ENCODE data around the gene SOHLH1.

SOHLH1 gene

DNA sequence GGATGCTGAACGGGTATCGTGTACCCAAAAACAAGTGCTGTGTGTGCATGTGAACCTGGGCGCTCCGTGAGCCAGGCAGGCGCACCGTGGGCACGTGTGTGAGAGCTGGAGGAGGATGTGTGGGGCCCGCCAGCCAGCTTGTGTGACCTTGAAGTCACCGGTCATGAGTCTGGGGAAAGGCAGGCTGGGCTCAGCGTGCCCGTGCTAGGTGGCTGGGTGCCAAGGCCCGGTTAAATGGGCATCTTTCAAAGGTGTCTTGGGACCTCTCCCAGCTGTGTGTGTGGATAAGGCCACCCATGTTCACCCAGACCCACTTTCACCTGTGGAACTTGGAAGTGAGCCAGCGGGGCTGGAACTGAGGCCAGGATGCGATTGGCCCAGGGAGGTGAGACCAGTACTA, 6.1 kb upstream of the SOHLH1 start:
- DNase-seq (ENCODE audit: low read depth, low spot score), result no peak
- H3K27ac ChIP-seq, result no peak overlapping the region

DNA sequence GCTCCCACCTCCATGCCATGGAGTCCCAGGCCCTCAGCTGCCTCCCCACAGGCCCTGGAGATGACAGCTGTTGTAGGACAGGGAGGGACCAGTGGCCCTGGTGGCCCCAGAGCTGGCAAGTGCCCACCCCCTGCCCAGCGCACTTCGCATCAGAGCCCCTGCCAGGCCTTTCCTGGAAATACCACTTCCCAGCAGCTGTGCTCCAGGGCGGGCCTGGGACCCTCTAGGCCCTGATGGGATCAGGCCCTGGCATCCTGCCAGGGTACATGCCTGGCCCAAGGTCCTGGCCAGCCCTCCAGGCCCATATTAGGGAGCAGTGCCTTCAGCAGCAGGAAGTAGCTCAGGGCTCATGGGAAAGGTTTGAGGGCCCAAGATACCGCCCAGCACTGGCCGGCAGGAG, 5.2 kb upstream of the SOHLH1 start:
- no peak overlapping the region for H3K27ac ChIP-seq
- no peak for DNase-seq (ENCODE audit: low read depth, low spot score)

DNA sequence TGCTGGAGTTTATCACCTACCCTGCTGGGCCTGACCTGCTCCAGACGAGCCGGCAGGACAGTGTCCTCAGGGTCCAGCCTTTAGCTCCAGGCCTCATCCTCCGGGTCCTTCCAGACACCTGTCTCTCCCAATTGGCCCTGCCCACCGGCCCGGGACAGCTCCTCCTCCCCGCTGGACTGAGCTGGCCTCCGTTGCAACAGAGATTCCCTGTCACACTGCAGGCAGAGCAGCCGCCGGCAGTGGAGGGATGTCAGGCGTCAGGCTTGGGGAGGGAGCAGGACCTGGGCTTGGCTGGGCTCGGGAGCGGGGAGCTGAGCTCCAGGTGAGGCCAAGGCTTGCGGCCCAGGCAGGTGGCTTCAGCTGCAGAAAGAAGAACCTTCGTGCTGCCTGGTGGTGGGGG, 4.4 kb upstream of the SOHLH1 start:
- no peak overlapping the region for H3K27ac ChIP-seq
- no peak for DNase-seq (ENCODE audit: low read depth, low spot score)

DNA sequence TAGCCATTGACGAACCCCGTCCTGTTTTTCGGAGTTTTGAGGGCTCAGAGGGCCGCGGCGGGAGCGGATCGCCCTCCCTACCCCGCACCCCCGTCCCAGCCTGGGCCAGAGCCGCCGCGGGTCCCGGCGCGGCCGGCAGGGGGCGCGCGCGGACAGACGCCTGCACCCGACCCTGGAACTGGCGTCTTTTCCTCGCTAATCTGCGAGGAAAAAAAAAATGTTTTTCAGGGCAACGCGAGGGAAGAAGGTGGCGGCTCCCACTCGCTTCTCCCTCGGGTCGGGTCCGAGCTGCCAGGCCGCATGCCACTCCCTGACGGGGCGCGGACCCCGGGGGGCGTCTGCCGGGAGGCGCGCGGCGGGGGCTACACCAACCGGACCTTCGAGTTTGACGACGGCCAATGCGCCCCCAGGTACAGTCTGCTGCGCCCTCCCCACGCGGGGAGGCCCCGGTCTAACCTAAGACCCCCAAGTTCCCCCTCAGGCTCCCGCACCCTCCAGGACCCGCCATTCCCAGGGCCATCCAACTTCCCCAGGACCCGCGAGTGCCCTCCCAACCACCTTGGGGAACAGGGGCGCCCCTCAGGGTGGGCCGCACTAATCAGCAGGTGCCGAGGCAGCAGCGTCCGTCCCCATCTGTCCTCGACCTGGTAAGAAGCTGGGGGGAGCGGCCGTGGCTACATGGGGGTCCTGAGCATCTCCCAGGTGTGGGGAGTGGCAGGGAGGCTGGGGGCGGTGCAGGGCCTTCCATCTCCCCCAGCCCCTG, 2.9 kb upstream of the SOHLH1 start, which contains the start of gene KCNT1:
Gene KCNT1, plus strand, starts transcription at position 227 of the 763 bp plus-strand sequence. Its CDS starts 74 bp downstream, at position 301.
- no peak within 1 kb of the TSS for H3K27ac ChIP-seq
- no peak for DNase-seq (ENCODE audit: low read depth, low spot score)

DNA sequence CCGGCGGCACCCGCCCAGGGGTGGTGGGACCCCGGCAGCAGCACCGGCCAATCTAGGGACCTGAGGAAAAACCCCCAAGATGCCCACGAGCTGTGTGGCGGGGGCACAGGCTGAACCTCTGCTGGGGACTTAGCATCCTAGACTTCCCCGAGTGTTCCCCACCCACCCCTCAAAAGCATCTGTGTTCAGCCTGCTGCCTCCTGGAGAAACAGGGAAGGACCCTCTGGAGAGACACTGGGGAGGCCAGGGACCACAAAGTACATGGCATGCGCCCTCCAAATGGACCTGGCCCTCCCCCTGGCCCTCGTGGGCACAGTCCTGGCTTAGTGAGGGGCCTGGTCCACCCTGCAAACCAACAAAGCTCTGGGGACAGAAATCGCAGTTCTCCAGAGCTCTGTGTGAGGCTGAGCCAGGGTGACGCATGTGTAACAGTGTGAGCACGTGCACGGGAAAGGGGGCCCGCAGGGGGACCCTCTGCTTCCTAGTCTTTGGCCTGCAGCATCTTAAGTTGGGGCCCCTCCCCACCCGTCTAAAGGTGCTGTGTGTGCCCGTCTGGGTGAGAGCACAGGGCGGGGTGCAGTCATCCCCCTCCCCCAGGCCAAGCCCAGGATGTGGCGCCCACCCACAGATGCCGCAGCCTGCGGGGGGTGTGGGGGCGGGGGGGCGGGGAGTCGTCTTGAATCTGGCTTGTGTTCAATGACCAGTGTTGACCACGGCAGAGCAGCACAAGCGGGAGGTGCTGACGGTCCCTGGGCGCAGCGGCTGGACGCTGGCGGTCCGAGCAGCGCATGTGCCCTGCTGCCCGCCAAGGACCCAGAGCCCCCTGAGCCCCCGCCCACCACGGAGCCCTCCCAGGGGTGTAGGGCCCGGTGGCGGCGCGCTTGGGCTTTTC, 2.0 kb upstream of the SOHLH1 start:
- no peak for DNase-seq (ENCODE audit: low read depth, low spot score)

DNA sequence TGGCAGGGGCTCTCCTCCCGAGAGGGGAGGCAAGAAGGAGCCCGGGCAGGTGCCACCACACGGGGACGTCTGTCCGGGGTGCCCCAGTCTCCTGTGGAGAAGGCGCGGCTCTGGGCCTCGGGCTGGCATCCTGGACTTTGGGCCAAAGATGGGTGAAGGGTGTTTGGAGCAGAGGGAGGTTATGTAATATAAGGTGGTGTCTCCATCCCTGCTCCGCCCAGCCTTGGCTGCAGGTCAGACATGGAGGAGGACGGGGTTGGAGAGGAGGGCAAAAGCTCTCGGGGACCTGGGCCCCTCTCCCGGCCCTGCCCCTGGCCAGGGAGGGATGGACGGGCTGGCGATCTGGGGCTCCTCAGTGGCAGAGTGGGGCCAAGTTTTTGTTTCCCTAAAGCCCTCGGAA, 1.2 kb upstream of the SOHLH1 start:
- DNase-seq (ENCODE audit: low read depth, low spot score), result no peak

More for the DNA sequence above, 2.0 kb upstream of the SOHLH1 start:
- no peak overlapping the region for H3K27ac ChIP-seq

DNA sequence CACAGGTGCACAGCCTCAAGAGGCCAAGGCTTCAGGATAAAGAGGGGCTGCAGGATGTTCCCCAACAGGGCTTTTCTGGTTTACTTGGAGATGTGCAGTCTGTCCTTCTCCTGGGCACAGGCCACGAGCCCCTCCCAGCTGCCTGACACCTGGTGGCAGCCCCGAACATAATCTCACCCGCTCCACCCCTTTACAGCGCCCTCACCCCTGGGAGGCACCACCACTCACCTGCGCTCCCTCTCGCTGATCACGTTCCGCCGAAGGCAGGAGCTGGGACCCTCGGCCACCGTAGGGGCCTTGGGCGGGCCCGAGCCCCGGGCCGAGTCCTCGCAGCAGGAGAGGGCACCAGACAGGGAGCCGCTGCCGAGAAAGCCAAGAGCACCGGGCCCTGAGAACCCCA, 514 bp downstream of the SOHLH1 start:
- no peak for DNase-seq (ENCODE audit: low read depth, low spot score)
- no peak overlapping the region for H3K27ac ChIP-seq

More for the DNA sequence above, 1.2 kb upstream of the SOHLH1 start:
- H3K27ac ChIP-seq, result no peak overlapping the region

DNA sequence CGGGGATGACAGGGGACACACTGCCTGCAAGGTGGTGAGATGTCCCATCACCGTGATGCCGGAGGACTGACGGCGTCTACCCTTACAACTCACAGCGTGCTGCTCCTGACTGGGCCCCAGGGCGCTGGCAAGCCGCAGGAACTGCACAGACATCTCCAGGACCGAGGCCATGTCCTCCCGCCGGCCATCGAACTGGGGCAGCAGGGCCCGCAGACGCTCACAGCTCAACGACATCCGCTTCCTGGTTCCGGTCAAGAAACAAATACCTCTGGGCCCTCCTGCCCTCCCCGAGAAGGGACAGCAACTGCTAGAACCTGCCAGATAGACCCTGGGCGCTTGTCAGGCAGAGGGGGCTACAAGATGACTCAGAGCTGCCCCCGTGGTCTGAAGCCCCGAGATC, 1.0 kb downstream of the SOHLH1 start:
- no peak overlapping the region for H3K27ac ChIP-seq
- no peak for DNase-seq (ENCODE audit: low read depth, low spot score)

DNA sequence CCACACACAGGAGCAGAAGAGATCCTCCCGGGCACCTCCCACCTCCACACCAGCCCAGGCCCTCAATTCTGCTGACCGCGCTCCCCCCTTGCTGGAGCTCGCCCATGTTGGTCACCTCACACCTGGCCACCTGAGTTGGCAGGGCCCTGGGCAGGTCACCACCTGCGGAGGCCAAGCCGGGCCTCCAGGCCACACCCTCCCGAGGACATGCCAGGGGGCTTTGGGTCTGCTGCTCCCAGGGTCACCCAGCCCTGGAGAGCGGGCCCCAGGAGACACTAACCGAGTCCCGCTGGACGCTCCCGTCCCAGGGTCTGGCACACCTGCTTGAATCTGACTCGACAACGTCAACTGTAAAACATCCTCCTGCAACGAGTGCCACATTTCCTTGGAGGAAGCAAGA, 2.1 kb downstream of the SOHLH1 start:
- H3K27ac ChIP-seq, result no peak overlapping the region
- no peak for DNase-seq (ENCODE audit: low read depth, low spot score)

DNA sequence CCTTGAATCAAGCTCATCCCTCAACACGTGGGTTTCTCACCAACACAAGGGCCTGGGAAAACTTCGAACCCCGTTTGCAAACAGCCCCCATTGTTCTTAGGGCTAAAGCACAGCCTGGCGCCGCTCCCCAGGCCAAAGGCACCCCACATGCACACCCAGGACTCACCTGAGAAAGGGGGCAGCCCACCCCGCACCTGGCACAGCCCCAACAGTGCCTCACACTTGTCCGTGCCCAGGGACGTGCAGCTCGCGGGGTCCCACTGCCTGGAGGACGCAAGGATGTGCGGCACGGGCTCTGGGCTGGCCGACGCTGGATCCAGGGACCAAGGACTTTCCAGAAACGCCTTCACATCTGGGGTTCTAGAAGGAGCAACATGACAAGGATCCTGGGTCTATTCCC, 2.8 kb downstream of the SOHLH1 start:
- DNase-seq (ENCODE audit: low read depth, low spot score), result no peak
- H3K27ac ChIP-seq, result no peak overlapping the region

DNA sequence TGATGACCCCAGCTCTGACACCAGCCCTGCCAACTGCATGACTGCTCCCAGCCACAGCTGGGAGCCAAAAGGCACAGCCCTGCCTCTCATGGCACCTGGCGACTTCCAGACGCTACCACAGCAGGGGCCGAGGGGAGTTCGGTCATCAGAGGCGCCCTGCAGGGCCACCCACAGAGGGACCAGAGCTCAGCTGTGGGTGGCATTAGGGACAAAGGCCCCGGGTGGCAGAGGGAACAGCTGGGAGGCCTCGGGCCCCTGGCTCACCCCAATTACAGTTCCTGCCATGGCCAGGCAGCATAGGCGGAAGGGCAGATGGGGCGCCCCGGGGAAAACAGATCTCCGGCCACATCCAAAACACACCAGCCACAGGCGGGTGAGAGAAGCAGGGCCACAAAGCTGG, 3.6 kb downstream of the SOHLH1 start:
- H3K27ac ChIP-seq, result no peak overlapping the region
- no peak for DNase-seq (ENCODE audit: low read depth, low spot score)

DNA sequence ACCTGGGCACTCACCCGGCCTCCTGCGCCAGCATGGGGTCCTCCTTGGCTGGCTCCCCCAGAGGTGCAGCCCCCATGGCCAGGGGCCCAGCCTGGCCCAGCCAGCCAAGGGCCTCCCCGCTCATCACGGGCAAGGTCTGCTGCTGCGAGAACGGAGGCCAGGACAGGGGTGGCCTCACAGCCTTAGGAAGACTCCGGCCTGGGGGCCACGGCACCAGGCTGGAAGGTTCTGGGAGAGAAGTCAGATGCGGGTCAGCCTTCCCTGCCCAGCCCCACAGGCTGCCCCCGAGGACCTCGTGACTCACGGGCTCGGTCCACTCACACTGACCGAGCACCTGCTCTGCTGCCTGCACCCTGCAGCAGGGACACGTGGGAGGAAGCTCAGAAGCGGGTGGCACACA, 4.2 kb downstream of the SOHLH1 start:
- DNase-seq (ENCODE audit: low read depth, low spot score), result no peak
- no peak overlapping the region for H3K27ac ChIP-seq

DNA sequence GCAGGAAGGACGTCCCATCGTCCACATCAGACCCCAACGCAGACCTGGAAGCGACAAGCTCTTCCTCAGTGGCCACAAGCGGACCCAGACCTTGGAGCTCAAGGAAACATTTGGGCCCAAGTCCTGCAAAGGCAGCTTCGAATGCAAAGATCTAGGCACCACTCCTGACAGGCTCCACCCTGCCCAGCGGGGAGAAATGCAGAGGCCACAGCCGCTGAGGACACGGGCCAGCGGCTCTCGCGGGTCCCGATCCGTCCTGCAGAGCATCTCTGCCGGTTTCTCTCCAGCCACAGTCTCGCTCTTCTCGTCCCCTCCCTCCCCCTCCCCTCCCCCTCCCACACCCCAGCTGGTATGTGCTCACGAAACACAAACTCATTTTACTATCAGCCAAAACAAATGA, 4.9 kb downstream of the SOHLH1 start:
- no peak overlapping the region for H3K27ac ChIP-seq
- no peak for DNase-seq (ENCODE audit: low read depth, low spot score)

DNA sequence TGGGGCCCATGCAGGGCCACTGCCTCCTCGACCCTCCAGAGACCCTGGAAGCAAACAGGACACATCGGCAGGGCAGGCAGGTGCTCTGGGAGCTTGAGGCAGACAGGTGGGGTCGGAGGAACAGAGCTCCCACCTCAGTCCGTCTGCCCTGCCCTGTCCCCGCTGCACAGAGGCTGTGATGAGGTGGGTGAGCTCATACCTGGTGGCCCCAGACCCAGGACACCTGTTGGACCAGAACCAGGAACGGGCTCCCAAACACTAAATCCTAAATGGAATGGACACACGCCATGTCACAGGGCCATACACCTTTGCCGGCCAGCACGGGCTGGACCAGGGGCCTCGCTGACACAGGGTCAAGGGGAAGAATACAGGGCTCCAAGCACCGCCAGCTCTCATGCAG, 5.5 kb downstream of the SOHLH1 start:
- H3K27ac ChIP-seq, result no peak overlapping the region
- DNase-seq (ENCODE audit: low read depth, low spot score), result no peak

DNA sequence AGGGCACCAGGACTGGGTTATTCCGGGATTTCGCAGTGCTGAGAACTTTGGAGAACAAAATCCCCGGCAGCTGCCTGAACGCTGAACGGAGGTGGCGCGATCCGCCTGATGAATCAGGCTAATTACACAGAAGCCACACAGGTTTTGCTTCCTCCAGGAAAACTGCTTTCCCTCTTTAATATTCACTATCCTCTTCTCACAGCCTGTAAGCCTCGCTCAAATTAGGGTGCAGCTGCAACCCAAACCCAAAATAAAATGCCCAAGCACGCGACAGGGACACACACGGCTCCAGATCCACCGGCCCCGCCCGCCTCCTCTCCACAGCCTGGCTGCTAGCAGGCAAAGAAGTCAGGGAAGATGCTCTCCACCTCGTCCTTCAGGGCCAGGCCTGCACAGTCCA, 6.0 kb downstream of the SOHLH1 start:
- DNase-seq (ENCODE audit: low read depth, low spot score), result no peak
- no peak overlapping the region for H3K27ac ChIP-seq

DNA sequence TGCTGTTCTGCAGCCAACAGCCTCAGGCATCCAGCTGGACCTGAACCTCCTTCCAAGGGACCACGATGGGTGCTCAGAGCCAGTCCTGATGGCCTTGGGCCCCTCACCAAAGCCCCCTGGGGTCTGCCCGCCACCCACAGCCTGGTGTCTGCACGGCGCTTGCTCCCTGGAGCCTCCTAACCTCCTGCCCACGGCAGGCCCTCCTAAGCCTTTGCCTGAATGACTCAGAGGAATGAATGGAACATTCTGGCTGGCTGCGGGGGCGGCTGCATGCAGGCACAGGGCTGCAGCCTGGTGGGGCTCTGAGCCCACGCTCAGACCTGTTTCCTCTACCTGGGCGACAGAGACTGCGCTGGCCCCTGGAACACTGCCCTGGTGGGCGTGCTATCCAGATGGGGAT, 6.9 kb downstream of the SOHLH1 start:
- no peak overlapping the region for H3K27ac ChIP-seq
- no peak for DNase-seq (ENCODE audit: low read depth, low spot score)

DNA sequence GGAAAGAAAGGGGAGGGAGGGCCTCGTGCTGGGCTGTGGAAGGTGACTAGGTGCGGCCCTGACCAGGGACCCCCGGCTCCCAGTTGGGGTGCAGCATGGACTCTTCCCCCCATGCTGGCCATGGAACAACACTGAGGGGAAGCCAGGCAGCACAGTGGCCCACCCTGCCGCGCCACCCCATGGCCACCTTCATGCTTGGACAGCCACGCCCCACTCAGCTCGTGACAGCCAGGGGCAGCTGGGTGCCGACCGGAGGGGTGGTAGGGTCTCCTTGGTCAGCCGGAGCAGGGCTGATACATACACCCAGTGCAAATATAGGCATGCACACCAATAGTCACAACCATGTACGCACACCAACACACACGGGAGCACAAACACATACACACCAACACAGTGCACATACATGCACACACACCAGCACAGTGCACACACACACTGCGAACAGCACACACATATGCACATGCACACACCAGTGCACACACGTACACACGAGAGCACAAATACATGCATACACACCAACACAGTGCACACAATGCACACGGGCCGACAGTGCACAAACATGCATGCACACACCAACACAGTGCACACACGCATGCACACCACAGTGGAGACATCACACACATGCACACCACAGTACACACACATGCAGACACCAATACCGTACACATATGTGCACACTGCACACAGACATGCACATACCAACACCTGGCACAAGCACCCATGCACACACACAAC, 8.3 kb downstream of the SOHLH1 start:
- DNase-seq (ENCODE audit: low read depth, low spot score), result no peak
- H3K27ac ChIP-seq, result no peak overlapping the region

DNA sequence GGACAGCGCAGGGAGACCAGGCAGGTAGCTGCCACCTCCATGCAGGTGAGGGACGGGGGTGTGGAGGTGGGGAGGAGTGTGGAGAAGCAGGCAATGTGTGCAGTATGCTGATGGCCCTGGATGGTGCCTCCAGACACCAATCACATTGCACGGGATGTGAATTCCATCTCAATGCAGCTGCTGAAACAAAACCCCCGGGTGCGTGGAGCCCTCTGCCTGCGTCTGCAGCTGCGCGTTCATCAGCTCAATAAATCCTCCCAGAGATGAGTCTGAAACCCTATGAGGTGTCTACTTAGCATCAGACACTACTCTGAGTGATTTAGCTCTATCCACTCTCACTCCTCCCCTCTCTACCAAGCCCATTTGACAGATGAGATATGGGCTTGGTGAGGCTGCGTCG, 10.3 kb downstream of the SOHLH1 start:
- no peak overlapping the region for H3K27ac ChIP-seq
- no peak for DNase-seq (ENCODE audit: low read depth, low spot score)

DNA sequence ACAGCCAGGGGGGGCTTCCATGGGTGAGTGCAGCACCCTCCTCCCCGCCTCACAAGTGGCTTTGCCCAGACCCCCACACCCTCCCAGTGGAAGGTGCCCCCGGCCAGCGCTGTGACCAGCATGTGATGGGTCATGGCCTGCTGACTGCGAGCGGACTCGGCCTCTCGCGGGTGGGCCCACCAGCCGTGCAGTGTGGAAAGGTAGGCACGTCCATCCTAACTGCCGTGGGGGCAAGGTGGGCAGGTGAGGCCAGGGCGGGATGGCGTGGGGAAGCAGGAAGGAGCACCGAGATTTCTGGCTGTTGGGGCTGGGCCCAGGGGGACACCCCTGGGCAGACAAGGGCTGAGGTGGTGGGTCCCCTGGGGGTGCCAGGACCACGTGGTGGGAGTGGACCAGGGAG, 12.1 kb downstream of the SOHLH1 start:
- no peak for DNase-seq (ENCODE audit: low read depth, low spot score)
- no peak overlapping the region for H3K27ac ChIP-seq

DNA sequence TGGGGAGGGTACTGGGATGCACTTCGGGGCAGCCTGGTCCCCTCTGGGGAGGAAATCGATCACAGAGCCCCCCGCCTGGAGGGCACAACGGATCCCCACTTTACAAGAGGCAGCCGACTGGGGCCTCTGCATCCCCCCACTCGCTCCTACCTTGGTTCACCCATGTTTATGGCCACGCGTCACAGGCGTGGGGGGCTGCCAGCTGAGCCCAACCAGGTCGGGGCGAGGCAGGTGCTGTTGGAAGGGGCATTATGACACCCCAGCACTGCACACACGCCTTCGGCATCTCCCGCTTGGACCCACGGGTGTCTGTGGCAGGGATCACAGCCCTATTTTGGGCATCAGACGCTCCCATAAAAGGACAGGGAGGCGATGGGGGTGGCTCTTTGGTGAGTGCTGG, 14.6 kb downstream of the SOHLH1 start:
- H3K27ac ChIP-seq, result no peak overlapping the region
- DNase-seq (ENCODE audit: low read depth, low spot score), result no peak
